Measurements from ENCODE around the gene GLCCI1. TPM values are rescaled to one million over a fixed set of nuclear protein-coding genes. Genes with fewer than 3 reads are reported as not detected.

The GLCCI1 gene
- total RNA-seq, 1 experiment from 2014 or later: 8.5 TPM

- no peaks in the 10 kb centered on the region for H3K9me2 ChIP-seq (replicated peaks; ENCODE audit: low read length)
These were observed 165.6 kb downstream of the GLCCI1 start for GRCh38 chr7:8134089-8134733.

GRCh38 chr7:8135417-8135816 is 166.8 kb downstream of the GLCCI1 start:
- DNase-seq: peak; percentile 10
- H3K36me3 ChIP-seq (ENCODE audit: low read depth, low read length): no peaks in the 10 kb centered on the region
- no peak for TF ChIP-seq EZH2phosphoT487 (IDR thresholded peaks at IDR 0.05; ENCODE audit: borderline replicate concordance, low read length)
- no peak for TF ChIP-seq EZH2 (IDR thresholded peaks at IDR 0.05; ENCODE audit: low read length, unreplicated experiment)
- no peak for TF ChIP-seq CTCF (conservative IDR thresholded peaks at IDR 0.05; ENCODE audit: low read depth, low read length)

More at GRCh38 chr7:8134089-8134733, 165.6 kb downstream of the GLCCI1 start:
- no peak for TF ChIP-seq EZH2phosphoT487 (IDR thresholded peaks at IDR 0.05; ENCODE audit: borderline replicate concordance, low read length)
- TF ChIP-seq EZH2 (IDR thresholded peaks at IDR 0.05; ENCODE audit: low read length, unreplicated experiment): no peak
- TF ChIP-seq CTCF (conservative IDR thresholded peaks at IDR 0.05; ENCODE audit: low read depth, low read length): no peak
- no peak overlapping the region for H3K9ac ChIP-seq (ENCODE audit: low read length)
- no peaks in the 10 kb centered on the region for H3K4me1 ChIP-seq (ENCODE audit: insufficient read depth, low read length)
- H3F3A ChIP-seq (ENCODE audit: low read length, unreplicated experiment): no peaks in the 10 kb centered on the region
- DNase-seq: peak; percentile 12
- BruUV-seq (replicated peaks): no TSS peak
- intact Hi-C loops (cut with micrococcal nuclease): no loop called here
- CTCF ChIA-PET: no interaction called here
- no peak overlapping the region for H3K4me2 ChIP-seq (ENCODE audit: low read length)
- no peak overlapping the region for H3K27ac ChIP-seq (ENCODE audit: low read length)
- H2AFZ ChIP-seq (ENCODE audit: low read length): no peak overlapping the region
- POLR2A ChIA-PET (ENCODE audit: unreplicated experiment): no interaction called here
- H4K20me1 ChIP-seq (ENCODE audit: low read length): no peaks in the 10 kb centered on the region
- no peak for ATAC-seq
- no peak overlapping the region for H3K4me3 ChIP-seq (ENCODE audit: low read length)
- no peaks in the 10 kb centered on the region for H3K27me3 ChIP-seq (ENCODE audit: low read length)
- no peaks in the 10 kb centered on the region for H3K36me3 ChIP-seq (ENCODE audit: low read depth, low read length)
- no peaks in the 10 kb centered on the region for H3K9me3 ChIP-seq (ENCODE audit: low read length)
- no peaks in the 10 kb centered on the region for H3K79me2 ChIP-seq (ENCODE audit: low read length)

GRCh38 chr7:8136051-8136730 is 167.6 kb downstream of the GLCCI1 start:
- Histone ChIP-seq H3K27ac (ENCODE audit: low read length) (no peak overlapping the region), H3F3A (ENCODE audit: low read length, unreplicated experiment) (no peaks in the 10 kb centered on the region), H3K36me3 (ENCODE audit: low read depth, low read length) (no peaks in the 10 kb centered on the region), H3K4me3 (ENCODE audit: low read length) (no peak overlapping the region), H3K27me3 (ENCODE audit: low read length) (no peaks in the 10 kb centered on the region), H2AFZ (ENCODE audit: low read length) (no peak overlapping the region), H4K20me1 (ENCODE audit: low read length) (no peaks in the 10 kb centered on the region), H3K4me1 (ENCODE audit: insufficient read depth, low read length) (no peaks in the 10 kb centered on the region), H3K9me2 (replicated peaks; ENCODE audit: low read length) (no peaks in the 10 kb centered on the region), H3K4me2 (ENCODE audit: low read length) (no peak overlapping the region), H3K9ac (ENCODE audit: low read length) (no peak overlapping the region), H3K79me2 (ENCODE audit: low read length) (no peaks in the 10 kb centered on the region), H3K9me3 (ENCODE audit: low read length) (no peaks in the 10 kb centered on the region)
- ChIA-PET POLR2A (ENCODE audit: unreplicated experiment) (no interaction called here), CTCF (no interaction called here)
- intact Hi-C loops (cut with micrococcal nuclease): no loop called here
- ATAC-seq (no peak), DNase-seq (no peak)
- TF ChIP-seq CTCF (conservative IDR thresholded peaks at IDR 0.05; ENCODE audit: low read depth, low read length) (no peak), EZH2phosphoT487 (IDR thresholded peaks at IDR 0.05; ENCODE audit: borderline replicate concordance, low read length) (no peak), EZH2 (IDR thresholded peaks at IDR 0.05; ENCODE audit: low read length, unreplicated experiment) (no peak)
- no TSS peak for BruUV-seq (replicated peaks)

More at GRCh38 chr7:8135417-8135816, 166.8 kb downstream of the GLCCI1 start:
- Histone ChIP-seq H2AFZ (ENCODE audit: low read length) (no peak overlapping the region), H3K27ac (ENCODE audit: low read length) (no peak overlapping the region), H3K27me3 (ENCODE audit: low read length) (no peaks in the 10 kb centered on the region), H4K20me1 (ENCODE audit: low read length) (no peaks in the 10 kb centered on the region), H3K79me2 (ENCODE audit: low read length) (no peaks in the 10 kb centered on the region), H3K9me2 (replicated peaks; ENCODE audit: low read length) (no peaks in the 10 kb centered on the region), H3K4me1 (ENCODE audit: insufficient read depth, low read length) (no peaks in the 10 kb centered on the region), H3F3A (ENCODE audit: low read length, unreplicated experiment) (no peaks in the 10 kb centered on the region), H3K4me3 (ENCODE audit: low read length) (no peak overlapping the region), H3K4me2 (ENCODE audit: low read length) (no peak overlapping the region), H3K9me3 (ENCODE audit: low read length) (no peaks in the 10 kb centered on the region), H3K9ac (ENCODE audit: low read length) (no peak overlapping the region)
- ChIA-PET POLR2A (ENCODE audit: unreplicated experiment) (no interaction called here), CTCF (no interaction called here)
- intact Hi-C loops (cut with micrococcal nuclease): no loop called here
- BruUV-seq (replicated peaks): no TSS peak
- ATAC-seq: no peak

Measured in PC-3 (cell line).